ENCODE data around the gene CERS6. TPM values are rescaled to one million over a fixed set of nuclear protein-coding genes. Genes with fewer than 3 reads are reported as not detected.

Gene CERS6
- total RNA-seq, 1 experiment from 2014 or later = 30.3 TPM

GRCh38 chr2:168604252-168604651, 148.2 kb downstream of the CERS6 start:
- Histone ChIP-seq H3K4me1 (ENCODE audit: control insufficient read depth, insufficient read depth, low read length) (no peaks in the 10 kb centered on the region), H3K4me3 (ENCODE audit: low read depth in 2 of 2, low read length in 2 of 2) (no peak overlapping the region), H3K9me3 (ENCODE audit: control insufficient read depth, insufficient read depth, low read depth, low read length) (no peaks in the 10 kb centered on the region), H3K36me3 (ENCODE audit: control insufficient read depth, insufficient read depth, low read length) (no peaks in the 10 kb centered on the region), H3K27me3 (ENCODE audit: control insufficient read depth, insufficient read depth, low read length) (no peaks in the 10 kb centered on the region), H3K27ac (ENCODE audit: low read length) (no peak overlapping the region)
- in situ Hi-C loops (cut with HindIII; ENCODE audit: low pct_unique_long_range_greater_than_20kb, low sequenced_read_pairs) = no loop called here
- intact Hi-C loops (cut with micrococcal nuclease; ENCODE audit: unreplicated experiment) = no loop called here
- no TSS peak for BruUV-seq (replicated peaks)
- ChIA-PET POLR2A (no interaction called here), CTCF (no interaction called here)
- DNase-seq (ENCODE audit: low read depth, low spot score) (no peak), ATAC-seq (no peak)
- TF ChIP-seq TCF7L2 (IDR thresholded peaks at IDR 0.05; ENCODE audit: low read depth, low read length) = no peak
- no peak for TF ChIP-seq POLR2AphosphoS5 (IDR thresholded peaks at IDR 0.05; ENCODE audit: low read depth, low read length)
- no peak for TF ChIP-seq SIN3A (IDR thresholded peaks at IDR 0.05; ENCODE audit: borderline replicate concordance, insufficient read depth, low read depth, low read length)
- no peak for TF ChIP-seq REST (IDR thresholded peaks at IDR 0.05; ENCODE audit: insufficient read depth in 1 of 2, low read depth in 2 of 2, low read length in 1 of 2)

GRCh38 chr2:168607992-168608391, 151.9 kb downstream of the CERS6 start:
- no peak overlapping the region for H3K27ac ChIP-seq (ENCODE audit: low read length)

More at GRCh38 chr2:168607992-168608391, 151.9 kb downstream of the CERS6 start:
- DNase-seq (ENCODE audit: low read depth, low spot score) = no peak
- H3K36me3 ChIP-seq (ENCODE audit: control insufficient read depth, insufficient read depth, low read length) = no peaks in the 10 kb centered on the region
- TF ChIP-seq POLR2AphosphoS5 (IDR thresholded peaks at IDR 0.05; ENCODE audit: low read depth, low read length) = no peak
- TF ChIP-seq SIN3A (IDR thresholded peaks at IDR 0.05; ENCODE audit: borderline replicate concordance, insufficient read depth, low read depth, low read length) = no peak
- TF ChIP-seq TCF7L2 (IDR thresholded peaks at IDR 0.05; ENCODE audit: low read depth, low read length) = no peak
- TF ChIP-seq CTCF (IDR thresholded peaks at IDR 0.05) = no peak
- TF ChIP-seq REST (IDR thresholded peaks at IDR 0.05; ENCODE audit: insufficient read depth in 1 of 2, low read depth in 2 of 2, low read length in 1 of 2) = no peak
- H3K27me3 ChIP-seq (ENCODE audit: control insufficient read depth, insufficient read depth, low read length) = no peaks in the 10 kb centered on the region
- ChIA-PET POLR2A (no interaction called here), CTCF (no interaction called here)
- no peaks in the 10 kb centered on the region for H3K4me1 ChIP-seq (ENCODE audit: control insufficient read depth, insufficient read depth, low read length)
- in situ Hi-C loops (cut with HindIII; ENCODE audit: low pct_unique_long_range_greater_than_20kb, low sequenced_read_pairs) (no loop called here), intact Hi-C loops (cut with micrococcal nuclease; ENCODE audit: unreplicated experiment) (no loop called here)
- BruUV-seq (replicated peaks) = no TSS peak
- ATAC-seq = no peak
- H3K9me3 ChIP-seq (ENCODE audit: control insufficient read depth, insufficient read depth, low read depth, low read length) = no peaks in the 10 kb centered on the region
- no peak overlapping the region for H3K4me3 ChIP-seq (ENCODE audit: low read depth in 2 of 2, low read length in 2 of 2)
